ENCODE data around the gene ABLIM1.

The ABLIM1 gene

DNA sequence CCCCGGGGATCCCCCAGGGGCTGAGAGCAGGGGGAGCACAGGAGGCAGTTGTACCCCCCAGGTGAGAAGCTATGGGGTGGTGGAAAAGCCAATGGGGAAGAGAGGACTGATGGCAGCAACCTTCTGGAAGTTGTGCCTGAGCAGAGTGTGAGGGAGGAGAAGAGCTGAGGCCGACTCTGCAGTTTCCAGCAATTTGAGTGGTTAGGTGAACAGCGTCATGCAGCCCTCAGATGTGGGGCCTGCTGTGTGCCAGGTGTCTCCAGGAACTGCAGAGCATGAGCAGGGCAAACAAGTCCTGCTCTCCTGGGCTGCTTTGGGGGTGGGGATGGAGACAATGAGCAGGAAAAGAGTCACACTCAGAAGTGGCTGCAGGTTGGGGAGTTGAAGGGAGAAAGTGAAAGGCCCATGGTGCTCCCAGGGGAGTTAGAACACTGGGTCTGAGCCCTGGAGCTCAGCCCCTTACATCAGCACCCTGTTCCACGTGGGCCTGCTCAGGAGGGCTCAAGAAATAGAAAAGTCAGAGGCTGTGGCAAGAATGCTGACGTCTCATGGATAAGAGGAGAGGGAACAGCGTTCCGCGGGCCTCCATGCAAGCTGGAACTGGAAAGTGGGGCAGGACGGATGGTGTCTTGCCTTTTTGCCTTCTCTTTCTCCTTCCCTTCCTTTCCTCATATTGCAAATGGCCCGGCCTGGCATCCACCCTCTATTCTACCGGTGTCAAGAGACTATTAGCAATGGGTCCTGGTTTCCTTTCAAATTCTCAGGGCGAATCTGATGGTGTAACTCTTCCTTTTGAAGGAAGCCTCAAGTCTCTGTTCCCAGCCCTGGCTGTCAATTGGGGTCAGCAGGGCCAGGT is 249.7 kb downstream of the ABLIM1 start:
- H3K4me3 ChIP-seq (ENCODE audit: insufficient read depth in 1 of 2, low read depth in 1 of 2, low read length in 2 of 2): no peak overlapping the region
- H2BK12ac ChIP-seq (ENCODE audit: low read length in 2 of 2): peak overlapping the region in 1 of 2 experiments; percentile 57
- H4K91ac ChIP-seq (ENCODE audit: low read length): peak overlapping the region; percentile 15
- no peak overlapping the region for H3K9ac ChIP-seq (ENCODE audit: low read length)
- WGBS: 82% methylated on average over 12 of the region's 12 CpGs
- H3K27me3 ChIP-seq (ENCODE audit: control insufficient read depth in 1 of 2, insufficient read depth in 1 of 2, low read length in 2 of 2): peaks cover 14 to 31% of the 10 kb centered on the region in 2 experiments
- no peak overlapping the region for H3K14ac ChIP-seq (ENCODE audit: low read length in 2 of 2)
- H2BK15ac ChIP-seq (ENCODE audit: low read depth, poor library complexity, severe bottlenecking): no peak overlapping the region
- H4K8ac ChIP-seq (ENCODE audit: low read length): no peak overlapping the region
- DNase-seq: no peak
- no peak overlapping the region for H3K23ac ChIP-seq (ENCODE audit: low read length in 2 of 2)
- no peak overlapping the region for H3K27ac ChIP-seq (ENCODE audit: low read length, poor library complexity, severe bottlenecking)
- no peaks in the 10 kb centered on the region for H3K36me3 ChIP-seq (ENCODE audit: control insufficient read depth in 1 of 2, insufficient read depth in 2 of 2, low read depth in 1 of 2, low read length in 2 of 2)
- no peak overlapping the region for H2AK5ac ChIP-seq (ENCODE audit: low read length, severe bottlenecking)
- H3K79me1 ChIP-seq (replicated peaks; ENCODE audit: low read length, poor library complexity, severe bottlenecking): no peaks in the 10 kb centered on the region
- H3K9me3 ChIP-seq (ENCODE audit: control insufficient read depth, low read length): no peaks in the 10 kb centered on the region
- H3K4me1 ChIP-seq (ENCODE audit: control insufficient read depth, insufficient read depth, low read depth, low read length): peaks cover 28% of the 10 kb centered on the region
- no peak overlapping the region for H2BK120ac ChIP-seq (ENCODE audit: low read depth, low read length)
- H2BK5ac ChIP-seq (ENCODE audit: low read depth, low read length, poor library complexity, severe bottlenecking): no peak overlapping the region
- no peak overlapping the region for H3K4me2 ChIP-seq (ENCODE audit: low read length, poor library complexity, severe bottlenecking)
- no peak overlapping the region for H2AFZ ChIP-seq (ENCODE audit: low read depth, low read length)
- H3K18ac ChIP-seq (ENCODE audit: low read depth in 1 of 2, low read length in 2 of 2): no peak overlapping the region
- H3K4ac ChIP-seq (ENCODE audit: low read depth in 1 of 2, low read length in 2 of 2): no peak overlapping the region

DNA sequence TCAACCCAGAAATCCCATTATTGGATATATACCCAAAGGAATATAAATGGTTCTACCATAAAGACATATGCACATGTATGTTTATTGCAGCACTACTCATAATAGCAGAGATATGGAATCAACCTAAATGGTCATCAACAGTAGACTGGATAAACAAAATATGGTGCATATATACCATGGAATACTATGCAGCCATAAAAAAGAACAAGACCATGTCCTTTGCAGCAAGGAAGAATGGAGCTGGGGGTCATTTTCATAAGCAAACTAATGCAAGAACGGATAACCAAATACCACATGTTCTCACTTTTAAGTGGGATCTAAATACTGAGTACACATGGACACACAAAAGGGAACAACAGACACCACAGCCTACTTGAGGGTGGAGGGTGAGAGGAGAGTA is 251.6 kb downstream of the ABLIM1 start:
- Histone ChIP-seq H2BK12ac (ENCODE audit: low read length in 2 of 2) (no peak overlapping the region), H2BK5ac (ENCODE audit: low read depth, low read length, poor library complexity, severe bottlenecking) (no peak overlapping the region)

DNA sequence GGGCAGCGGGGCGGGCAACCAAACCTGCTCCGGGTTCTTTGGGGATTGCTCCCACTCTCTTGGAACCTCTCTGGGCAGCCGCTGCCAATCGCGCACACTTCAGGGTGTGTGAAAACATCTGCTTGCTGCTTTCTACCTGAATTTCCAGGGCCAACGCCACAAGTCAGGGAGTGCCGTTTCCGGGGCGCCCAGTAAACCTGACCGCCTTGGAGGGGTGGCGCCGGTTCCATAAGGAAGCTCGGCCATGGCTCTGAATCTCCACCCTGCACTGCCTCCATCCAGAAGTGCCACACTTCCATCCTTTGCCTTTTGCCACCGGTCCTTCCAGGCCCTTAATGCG is 253.1 kb downstream of the ABLIM1 start:
- H2AFZ ChIP-seq (ENCODE audit: low read depth, low read length): no peak overlapping the region
- H3K36me3 ChIP-seq (ENCODE audit: control insufficient read depth in 1 of 2, insufficient read depth in 2 of 2, low read depth in 1 of 2, low read length in 2 of 2): no peaks in the 10 kb centered on the region
- H2AK5ac ChIP-seq (ENCODE audit: low read length, severe bottlenecking): no peak overlapping the region
- H3K9ac ChIP-seq (ENCODE audit: low read length): no peak overlapping the region
- no peaks in the 10 kb centered on the region for H3K9me3 ChIP-seq (ENCODE audit: control insufficient read depth, low read length)
- peak overlapping the region; percentile 8 for H4K8ac ChIP-seq (ENCODE audit: low read length)
- peak overlapping the region in 1 of 2 experiments; percentile 72 for H3K18ac ChIP-seq (ENCODE audit: low read depth in 1 of 2, low read length in 2 of 2)
- H3K14ac ChIP-seq (ENCODE audit: low read length in 2 of 2): no peak overlapping the region
- peak overlapping the region in 1 of 2 experiments; percentile 66 for H3K4me3 ChIP-seq (ENCODE audit: insufficient read depth in 1 of 2, low read depth in 1 of 2, low read length in 2 of 2)
- no peak overlapping the region for H4K91ac ChIP-seq (ENCODE audit: low read length)
- H2BK12ac ChIP-seq (ENCODE audit: low read length in 2 of 2): peak overlapping the region in 1 of 2 experiments; percentile 49
- peak overlapping the region; percentile 87 for H2BK120ac ChIP-seq (ENCODE audit: low read depth, low read length)
- 24% methylated on average over 16 of the region's 16 CpGs for WGBS
- no peak overlapping the region for H3K27ac ChIP-seq (ENCODE audit: low read length, poor library complexity, severe bottlenecking)
- no peak for DNase-seq
- H2BK5ac ChIP-seq (ENCODE audit: low read depth, low read length, poor library complexity, severe bottlenecking): no peak overlapping the region
- peak overlapping the region in 1 of 2 experiments; percentile 49 for H3K4ac ChIP-seq (ENCODE audit: low read depth in 1 of 2, low read length in 2 of 2)
- H3K23ac ChIP-seq (ENCODE audit: low read length in 2 of 2): no peak overlapping the region
- no peaks in the 10 kb centered on the region for H3K79me1 ChIP-seq (replicated peaks; ENCODE audit: low read length, poor library complexity, severe bottlenecking)
- H2BK15ac ChIP-seq (ENCODE audit: low read depth, poor library complexity, severe bottlenecking): no peak overlapping the region
- H3K4me1 ChIP-seq (ENCODE audit: control insufficient read depth, insufficient read depth, low read depth, low read length): peaks cover 26% of the 10 kb centered on the region
- H3K4me2 ChIP-seq (ENCODE audit: low read length, poor library complexity, severe bottlenecking): peak overlapping the region; percentile 95
- peaks cover 25 to 44% of the 10 kb centered on the region in 2 experiments for H3K27me3 ChIP-seq (ENCODE audit: control insufficient read depth in 1 of 2, insufficient read depth in 1 of 2, low read length in 2 of 2)

More for the DNA sequence above, 251.6 kb downstream of the ABLIM1 start:
- H3K9me3 ChIP-seq (ENCODE audit: control insufficient read depth, low read length): no peaks in the 10 kb centered on the region
- H3K14ac ChIP-seq (ENCODE audit: low read length in 2 of 2): no peak overlapping the region
- no peak overlapping the region for H2AFZ ChIP-seq (ENCODE audit: low read depth, low read length)
- H3K4me1 ChIP-seq (ENCODE audit: control insufficient read depth, insufficient read depth, low read depth, low read length): peaks cover 26% of the 10 kb centered on the region
- no peak overlapping the region for H4K91ac ChIP-seq (ENCODE audit: low read length)
- H3K18ac ChIP-seq (ENCODE audit: low read depth in 1 of 2, low read length in 2 of 2): no peak overlapping the region
- H2AK5ac ChIP-seq (ENCODE audit: low read length, severe bottlenecking): no peak overlapping the region
- no peak overlapping the region for H3K4ac ChIP-seq (ENCODE audit: low read depth in 1 of 2, low read length in 2 of 2)
- H4K8ac ChIP-seq (ENCODE audit: low read length): no peak overlapping the region
- H2BK15ac ChIP-seq (ENCODE audit: low read depth, poor library complexity, severe bottlenecking): no peak overlapping the region
- H3K27ac ChIP-seq (ENCODE audit: low read length, poor library complexity, severe bottlenecking): no peak overlapping the region
- H2BK120ac ChIP-seq (ENCODE audit: low read depth, low read length): no peak overlapping the region
- no CpG with 5 or more reads among the region's 1 CpG for WGBS
- no peak overlapping the region for H3K23ac ChIP-seq (ENCODE audit: low read length in 2 of 2)
- no peak for DNase-seq
- peaks cover 22 to 44% of the 10 kb centered on the region in 2 experiments for H3K27me3 ChIP-seq (ENCODE audit: control insufficient read depth in 1 of 2, insufficient read depth in 1 of 2, low read length in 2 of 2)
- no peaks in the 10 kb centered on the region for H3K79me1 ChIP-seq (replicated peaks; ENCODE audit: low read length, poor library complexity, severe bottlenecking)
- no peaks in the 10 kb centered on the region for H3K36me3 ChIP-seq (ENCODE audit: control insufficient read depth in 1 of 2, insufficient read depth in 2 of 2, low read depth in 1 of 2, low read length in 2 of 2)
- H3K4me2 ChIP-seq (ENCODE audit: low read length, poor library complexity, severe bottlenecking): no peak overlapping the region
- no peak overlapping the region for H3K9ac ChIP-seq (ENCODE audit: low read length)
- H3K4me3 ChIP-seq (ENCODE audit: insufficient read depth in 1 of 2, low read depth in 1 of 2, low read length in 2 of 2): no peak overlapping the region

DNA sequence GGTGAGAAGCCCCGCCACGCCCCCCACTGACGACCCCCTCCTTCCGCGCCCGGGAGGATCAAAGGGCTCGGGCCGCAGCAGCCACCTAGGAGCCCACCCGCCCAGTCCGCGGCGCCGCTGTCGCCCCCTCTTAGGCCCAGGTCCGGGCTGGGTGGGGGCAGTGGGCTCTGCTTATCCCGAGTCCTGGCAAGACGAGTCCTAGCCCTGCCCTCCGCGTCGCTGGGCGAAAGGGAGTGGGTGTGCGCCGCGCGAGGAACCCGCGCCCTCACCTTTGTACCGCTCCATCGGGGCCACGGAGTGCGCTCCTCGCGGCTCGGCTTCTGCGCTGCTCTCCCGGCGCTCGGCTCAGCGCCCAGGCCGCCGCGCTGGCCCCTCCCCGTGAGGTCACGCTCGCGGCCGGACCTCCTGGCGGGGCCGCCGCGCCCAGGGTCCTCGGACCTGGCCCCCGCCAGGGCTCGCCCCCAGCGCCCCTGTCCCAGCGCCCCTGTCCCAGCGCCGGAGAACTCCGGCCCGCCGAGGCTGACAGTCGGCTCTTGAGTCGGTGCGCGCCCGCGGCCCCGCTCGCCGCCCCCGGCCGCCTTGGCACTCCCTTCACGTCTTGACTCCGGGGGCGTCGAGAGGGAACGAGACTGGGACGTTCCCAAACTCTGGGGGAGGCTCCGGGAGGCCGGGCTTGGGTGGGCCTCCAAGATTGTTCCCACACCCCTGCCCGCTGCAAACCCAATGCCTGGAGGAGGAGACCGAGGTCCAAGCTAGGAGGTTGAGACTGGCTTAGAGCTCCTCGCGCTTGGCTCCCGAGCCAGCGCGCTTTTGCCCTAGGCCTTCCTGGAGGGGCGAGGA is 253.7 kb downstream of the ABLIM1 start, which contains the start of gene AFAP1L2:
TSS of gene AFAP1L2 (minus strand) at position 332 of the 840 bp plus-strand sequence. CDS start at position 285, 47 bp downstream.
- peak within 1 kb of the TSS; percentile 28 for H3K9ac ChIP-seq (ENCODE audit: low read length)
- no peak within 1 kb of the TSS for H2AK5ac ChIP-seq (ENCODE audit: low read length, severe bottlenecking)
- H3K23ac ChIP-seq (ENCODE audit: low read length in 2 of 2): peak within 1 kb of the TSS; percentile 14 to 89
- no peak within 1 kb of the TSS for H2BK5ac ChIP-seq (ENCODE audit: low read depth, low read length, poor library complexity, severe bottlenecking)
- H3K79me1 ChIP-seq (replicated peaks; ENCODE audit: low read length, poor library complexity, severe bottlenecking): no peaks in the 10 kb centered on the region
- peak within 1 kb of the TSS; percentile 90 for H4K91ac ChIP-seq (ENCODE audit: low read length)
- H3K27ac ChIP-seq (ENCODE audit: low read length, poor library complexity, severe bottlenecking): no peak within 1 kb of the TSS
- peak within 1 kb of the TSS; percentile 94 for H2BK120ac ChIP-seq (ENCODE audit: low read depth, low read length)
- H3K4me1 ChIP-seq (ENCODE audit: control insufficient read depth, insufficient read depth, low read depth, low read length): peaks cover 26% of the 10 kb centered on the region
- peak within 1 kb of the TSS; percentile 75 for H2BK15ac ChIP-seq (ENCODE audit: low read depth, poor library complexity, severe bottlenecking)
- no peak for DNase-seq
- peaks cover 31 to 44% of the 10 kb centered on the region in 2 experiments for H3K27me3 ChIP-seq (ENCODE audit: control insufficient read depth in 1 of 2, insufficient read depth in 1 of 2, low read length in 2 of 2)
- H3K36me3 ChIP-seq (ENCODE audit: control insufficient read depth in 1 of 2, insufficient read depth in 2 of 2, low read depth in 1 of 2, low read length in 2 of 2): no peaks in the 10 kb centered on the region
- H3K9me3 ChIP-seq (ENCODE audit: control insufficient read depth, low read length): no peaks in the 10 kb centered on the region
- peak within 1 kb of the TSS; percentile 8 to 47 for H3K14ac ChIP-seq (ENCODE audit: low read length in 2 of 2)
- H2BK12ac ChIP-seq (ENCODE audit: low read length in 2 of 2): peak within 1 kb of the TSS; percentile 49 to 64
- under 1% methylated on average over 85 of the region's 88 CpGs for WGBS
- peak within 1 kb of the TSS; percentile 95 for H3K4me2 ChIP-seq (ENCODE audit: low read length, poor library complexity, severe bottlenecking)
- peak within 1 kb of the TSS; percentile 47 for H2AFZ ChIP-seq (ENCODE audit: low read depth, low read length)
- H3K18ac ChIP-seq (ENCODE audit: low read depth in 1 of 2, low read length in 2 of 2): peak within 1 kb of the TSS; percentile 93 to 95
- peak within 1 kb of the TSS; percentile 47 to 66 for H3K4me3 ChIP-seq (ENCODE audit: insufficient read depth in 1 of 2, low read depth in 1 of 2, low read length in 2 of 2)
- peak within 1 kb of the TSS; percentile 96 for H4K8ac ChIP-seq (ENCODE audit: low read length)
- peak within 1 kb of the TSS; percentile 85 to 92 for H3K4ac ChIP-seq (ENCODE audit: low read depth in 1 of 2, low read length in 2 of 2)

Measured in mesenchymal stem cell (in vitro differentiated cells and primary cell).